ENCODE measurements around the gene SPOCK1.
"Not testable (repeated sequence)": the region's sequence is repeated elsewhere in the genome, so short reads cannot be mapped to it uniquely, and the experiment has no call there.

Gene SPOCK1

GRCh38 chr5:137392261-137392660, 106.9 kb downstream of the SPOCK1 start:
- Histone ChIP-seq H3K27ac (no peak overlapping the region), H3K27me3 (peaks cover 7% of the 10 kb centered on the region), H3K36me3 (no peaks in the 10 kb centered on the region), H3K4me1 (ENCODE audit: control insufficient read depth in 1 of 2, insufficient read depth in 1 of 2, low read depth in 1 of 2, low read length in 1 of 2) (no peaks in the 10 kb centered on the region), H3K9me3 (no peaks in the 10 kb centered on the region), H3K4me3 (ENCODE audit: low read depth in 1 of 2, low read length in 1 of 2) (no peak overlapping the region)
- no peak for TF ChIP-seq CTCF (IDR thresholded peaks at IDR 0.05)

DNA sequence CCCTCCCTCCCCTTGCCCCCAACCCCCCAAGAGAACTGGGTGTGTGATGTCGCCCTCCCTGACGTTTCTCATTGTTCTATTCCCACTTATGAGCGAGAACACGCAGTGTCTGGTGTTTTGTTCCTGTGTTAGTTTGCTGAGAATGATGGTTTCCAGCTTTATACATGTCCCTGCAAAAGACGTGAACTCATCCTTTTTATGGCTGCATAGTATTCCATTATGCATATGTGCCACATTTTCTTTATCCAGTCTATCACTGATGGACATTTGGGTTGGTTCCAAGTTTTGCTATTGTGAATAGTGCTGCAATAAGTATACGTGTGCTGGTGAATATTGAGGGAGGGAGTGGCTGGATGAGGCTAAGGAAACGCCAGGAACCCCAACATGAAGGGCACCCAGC, 108.1 kb downstream of the SPOCK1 start:
- H3K36me3 ChIP-seq; H3K4me1 ChIP-seq (ENCODE audit: control insufficient read depth in 1 of 2, insufficient read depth in 1 of 2, low read depth in 1 of 2, low read length in 1 of 2); H3K27ac ChIP-seq; H3K9me3 ChIP-seq; H3K4me3 ChIP-seq (ENCODE audit: low read depth in 1 of 2, low read length in 1 of 2); H3K27me3 ChIP-seq: not testable (repeated sequence)

DNA sequence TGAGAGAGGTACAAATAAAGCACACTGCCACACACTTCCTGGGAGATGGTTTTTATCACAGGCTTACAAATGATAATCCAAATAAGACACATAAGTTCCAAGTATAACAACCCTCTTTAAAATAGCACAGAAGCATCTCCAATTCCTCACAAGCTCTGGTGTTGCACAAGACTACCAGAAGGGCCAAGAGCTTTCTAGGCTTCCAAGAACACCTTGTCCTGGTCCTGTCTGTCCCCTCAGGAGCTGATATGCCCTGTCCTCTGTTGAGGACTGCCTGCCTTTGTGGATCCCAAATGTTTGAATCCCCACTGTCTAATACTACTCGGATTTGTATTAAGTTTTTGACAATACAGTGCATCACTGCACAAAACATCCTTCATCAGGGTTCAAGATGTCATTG, 110.1 kb downstream of the SPOCK1 start:
- Histone ChIP-seq H3K4me3 (ENCODE audit: low read depth in 1 of 2, low read length in 1 of 2) (no peak overlapping the region), H3K27me3 (peaks cover 7% of the 10 kb centered on the region), H3K4me1 (ENCODE audit: control insufficient read depth in 1 of 2, insufficient read depth in 1 of 2, low read depth in 1 of 2, low read length in 1 of 2) (no peaks in the 10 kb centered on the region), H3K9me3 (no peaks in the 10 kb centered on the region), H3K27ac (no peak overlapping the region), H3K36me3 (no peaks in the 10 kb centered on the region)
- TF ChIP-seq CTCF (IDR thresholded peaks at IDR 0.05) = no peak

- Histone ChIP-seq H3K27ac (no peak overlapping the region), H3K4me3 (ENCODE audit: low read depth in 1 of 2, low read length in 1 of 2) (no peak overlapping the region)
- TF ChIP-seq CTCF (IDR thresholded peaks at IDR 0.05) = no peak
These were observed 114.1 kb downstream of the SPOCK1 start for GRCh38 chr5:137385064-137385463.

DNA sequence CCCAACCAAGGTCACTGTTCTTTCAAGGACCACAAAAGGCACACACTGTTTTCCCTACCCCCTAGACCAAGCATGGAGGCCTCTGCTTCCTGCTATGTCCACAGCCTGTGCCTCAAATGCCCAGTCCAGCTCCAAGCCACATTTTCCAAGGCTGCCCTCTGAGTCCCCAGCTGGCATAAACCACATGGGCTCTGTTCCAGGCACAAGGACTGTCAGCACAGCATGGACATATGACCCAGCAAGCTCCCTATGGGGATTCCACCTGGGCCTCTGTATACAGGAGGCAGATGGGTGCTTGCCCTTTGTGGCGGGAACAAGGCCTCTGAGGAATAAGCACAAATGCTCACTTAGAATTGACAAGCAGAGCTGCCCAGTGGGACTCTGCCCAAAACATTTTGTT, 115.2 kb downstream of the SPOCK1 start:
- Histone ChIP-seq H3K4me3 (ENCODE audit: low read depth in 1 of 2, low read length in 1 of 2) (no peak overlapping the region), H3K4me1 (ENCODE audit: control insufficient read depth in 1 of 2, insufficient read depth in 1 of 2, low read depth in 1 of 2, low read length in 1 of 2) (no peaks in the 10 kb centered on the region), H3K9me3 (no peaks in the 10 kb centered on the region), H3K27ac (no peak overlapping the region), H3K36me3 (no peaks in the 10 kb centered on the region), H3K27me3 (no peaks in the 10 kb centered on the region)
- TF ChIP-seq CTCF (IDR thresholded peaks at IDR 0.05) = no peak

More at GRCh38 chr5:137385064-137385463, 114.1 kb downstream of the SPOCK1 start:
- no peaks in the 10 kb centered on the region for H3K4me1 ChIP-seq (ENCODE audit: control insufficient read depth in 1 of 2, insufficient read depth in 1 of 2, low read depth in 1 of 2, low read length in 1 of 2)
- peaks cover 7% of the 10 kb centered on the region for H3K27me3 ChIP-seq
- H3K36me3 ChIP-seq = no peaks in the 10 kb centered on the region
- no peaks in the 10 kb centered on the region for H3K9me3 ChIP-seq

DNA sequence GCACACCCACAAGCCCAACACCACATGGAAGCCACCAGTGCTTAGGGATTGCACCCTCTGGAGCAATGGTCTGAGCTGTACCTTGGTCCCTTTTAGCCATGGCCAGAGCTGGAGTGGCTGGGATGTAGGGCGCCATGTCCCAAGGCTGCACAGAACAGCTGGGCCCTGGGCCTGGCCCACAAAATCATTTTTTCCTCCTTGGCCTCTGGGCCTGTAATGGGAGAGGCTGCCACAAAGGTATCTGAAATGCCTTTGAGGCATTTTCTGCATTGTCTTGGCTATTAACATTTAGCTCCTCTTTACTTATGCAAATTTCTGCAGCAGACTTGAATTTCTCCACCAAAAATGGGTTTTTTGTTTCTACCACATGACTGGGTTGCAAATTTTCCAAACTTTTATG, 117.6 kb downstream of the SPOCK1 start:
- no peaks in the 10 kb centered on the region for H3K9me3 ChIP-seq
- no peaks in the 10 kb centered on the region for H3K4me1 ChIP-seq (ENCODE audit: control insufficient read depth in 1 of 2, insufficient read depth in 1 of 2, low read depth in 1 of 2, low read length in 1 of 2)
- no peak overlapping the region for H3K27ac ChIP-seq
- H3K36me3 ChIP-seq = no peaks in the 10 kb centered on the region
- H3K27me3 ChIP-seq = no peaks in the 10 kb centered on the region
- H3K4me3 ChIP-seq (ENCODE audit: low read depth in 1 of 2, low read length in 1 of 2) = no peak overlapping the region
- no peak for TF ChIP-seq CTCF (IDR thresholded peaks at IDR 0.05)
